ENCODE data around the gene IFI44. TPM values are rescaled to one million over a fixed set of nuclear protein-coding genes. Genes with fewer than 3 reads are reported as not detected.

Gene IFI44
- total and polyA plus RNA-seq, 9 of the 15 experiments (the other 6 are each of a cell fraction or from before 2014, with no cell fraction given), result 0.11 TPM; not detected in 8

- ChIA-PET POLR2A (no interaction called here), CTCF (ENCODE audit: low intra/inter-chr PET ratio) (no interaction called here)
- no peak for ATAC-seq
- BruUV-seq (replicated peaks), result no TSS peak
- Histone ChIP-seq H3K4me1 (replicated peaks in 1 of 2; ENCODE audit: control insufficient read depth in 2 of 2, insufficient read depth in 2 of 2, low read length in 2 of 2) (no peaks in the 10 kb centered on the region), H3K27ac (ENCODE audit: extremely low read depth, low read depth, low read length) (no peak overlapping the region), H3K9me1 (ENCODE audit: control insufficient read depth, insufficient read depth, low read length) (no peaks in the 10 kb centered on the region), H3K4me2 (ENCODE audit: insufficient read depth, low read length) (no peak overlapping the region), H3K27me3 (ENCODE audit: control insufficient read depth in 2 of 2, insufficient read depth in 2 of 2, low read length in 2 of 2) (no peaks in the 10 kb centered on the region), H3K4me3 (no peak overlapping the region), H3K79me2 (ENCODE audit: control insufficient read depth, insufficient read depth, low read length) (no peaks in the 10 kb centered on the region), H4K20me1 (replicated peaks; ENCODE audit: control insufficient read depth, insufficient read depth, low read length) (no peaks in the 10 kb centered on the region), H3K9me3 (replicated peaks; ENCODE audit: control insufficient read depth, insufficient read depth, low read depth, low read length) (no peaks in the 10 kb centered on the region), H3K36me3 (ENCODE audit: control insufficient read depth, insufficient read depth, low read length) (no peaks in the 10 kb centered on the region), H3K9ac (ENCODE audit: insufficient read depth in 1 of 2, low read depth in 2 of 2, low read length in 2 of 2) (no peak overlapping the region), H2AFZ (ENCODE audit: low read depth, low read length) (no peak overlapping the region)
- intact Hi-C loops (cut with micrococcal nuclease) (no loop called here), in situ Hi-C loops (cut with MboI) (no loop called here)
- no peak for FAIRE-seq
- WGBS (ENCODE audit: insufficient coverage, low coverage, missing lambda C conversion rate), result 7% methylated on average over 3 of the region's 3 CpGs
- TF ChIP-seq YBX1 (IDR thresholded peaks at IDR 0.05) (no peak), ZNF133 (CRISPR knock-in tag; IDR thresholded peaks at IDR 0.05) (no peak)
- no peak for DNase-seq (ENCODE audit: extremely low read depth in 1 of 4, low spot score in 3 of 4)
Observed at GRCh38 chr1:78690516-78690915, 40.9 kb downstream of the IFI44 start.

GRCh38 chr1:78691995-78692747 lies 42.5 kb downstream of the IFI44 start:
- ChIA-PET CTCF (ENCODE audit: low intra/inter-chr PET ratio) (interaction anchor here (0.6 kb wide), 1 partner anchor 199 kb away, joined by 3 read pairs; no protein-coding TSS in a partner anchor), POLR2A (no interaction called here)
- Histone ChIP-seq H3K9me3 (replicated peaks; ENCODE audit: control insufficient read depth, insufficient read depth, low read depth, low read length) (no peaks in the 10 kb centered on the region), H3K4me2 (ENCODE audit: insufficient read depth, low read length) (no peak overlapping the region), H2AFZ (ENCODE audit: low read depth, low read length) (no peak overlapping the region), H3K79me2 (ENCODE audit: control insufficient read depth, insufficient read depth, low read length) (no peaks in the 10 kb centered on the region), H3K9ac (ENCODE audit: insufficient read depth in 1 of 2, low read depth in 2 of 2, low read length in 2 of 2) (no peak overlapping the region), H3K4me1 (replicated peaks in 1 of 2; ENCODE audit: control insufficient read depth in 2 of 2, insufficient read depth in 2 of 2, low read length in 2 of 2) (no peaks in the 10 kb centered on the region), H3K36me3 (ENCODE audit: control insufficient read depth, insufficient read depth, low read length) (no peaks in the 10 kb centered on the region), H3K9me1 (ENCODE audit: control insufficient read depth, insufficient read depth, low read length) (no peaks in the 10 kb centered on the region), H3K27me3 (ENCODE audit: control insufficient read depth in 2 of 2, insufficient read depth in 2 of 2, low read length in 2 of 2) (no peaks in the 10 kb centered on the region), H4K20me1 (replicated peaks; ENCODE audit: control insufficient read depth, insufficient read depth, low read length) (no peaks in the 10 kb centered on the region), H3K4me3 (no peak overlapping the region), H3K27ac (ENCODE audit: extremely low read depth, low read depth, low read length) (no peak overlapping the region)
- no peak for TF ChIP-seq SP1 (CRISPR knock-in tag; IDR thresholded peaks at IDR 0.05)
- no TSS peak for BruUV-seq (replicated peaks)
- ATAC-seq, result no peak
- FAIRE-seq, result no peak
- intact Hi-C loops (cut with micrococcal nuclease), result no loop called here
- no peak for DNase-seq (ENCODE audit: extremely low read depth in 1 of 4, low spot score in 3 of 4)
- WGBS (ENCODE audit: insufficient coverage, low coverage, missing lambda C conversion rate), result 0% methylated on average over 4 of the region's 4 CpGs
- in situ Hi-C loops (cut with MboI), result no loop called here

Measured in K562 (cell line).